GM19452 (cell line): ENCODE results near the gene TTC14.
A peak's percentile ranks its signal among the peaks of the same experiment; 100 is the strongest.
"Not testable (repeated sequence)": the region's sequence is repeated elsewhere in the genome, so short reads cannot be mapped to it uniquely, and the experiment has no call there.

Experiments
- ATAC-seq: cut with Tn5 transposase; IDR thresholded peaks from one replicate; pipeline ENCODE4 v1.9.1; 2021; ENCODE audit not compliant: unreplicated experiment

Gene TTC14, protein sequence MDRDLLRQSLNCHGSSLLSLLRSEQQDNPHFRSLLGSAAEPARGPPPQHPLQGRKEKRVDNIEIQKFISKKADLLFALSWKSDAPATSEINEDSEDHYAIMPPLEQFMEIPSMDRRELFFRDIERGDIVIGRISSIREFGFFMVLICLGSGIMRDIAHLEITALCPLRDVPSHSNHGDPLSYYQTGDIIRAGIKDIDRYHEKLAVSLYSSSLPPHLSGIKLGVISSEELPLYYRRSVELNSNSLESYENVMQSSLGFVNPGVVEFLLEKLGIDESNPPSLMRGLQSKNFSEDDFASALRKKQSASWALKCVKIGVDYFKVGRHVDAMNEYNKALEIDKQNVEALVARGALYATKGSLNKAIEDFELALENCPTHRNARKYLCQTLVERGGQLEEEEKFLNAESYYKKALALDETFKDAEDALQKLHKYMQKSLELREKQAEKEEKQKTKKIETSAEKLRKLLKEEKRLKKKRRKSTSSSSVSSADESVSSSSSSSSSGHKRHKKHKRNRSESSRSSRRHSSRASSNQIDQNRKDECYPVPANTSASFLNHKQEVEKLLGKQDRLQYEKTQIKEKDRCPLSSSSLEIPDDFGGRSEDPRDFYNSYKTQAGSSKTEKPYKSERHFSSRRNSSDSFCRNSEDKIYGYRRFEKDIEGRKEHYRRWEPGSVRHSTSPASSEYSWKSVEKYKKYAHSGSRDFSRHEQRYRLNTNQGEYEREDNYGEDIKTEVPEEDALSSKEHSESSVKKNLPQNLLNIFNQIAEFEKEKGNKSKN

DNA sequence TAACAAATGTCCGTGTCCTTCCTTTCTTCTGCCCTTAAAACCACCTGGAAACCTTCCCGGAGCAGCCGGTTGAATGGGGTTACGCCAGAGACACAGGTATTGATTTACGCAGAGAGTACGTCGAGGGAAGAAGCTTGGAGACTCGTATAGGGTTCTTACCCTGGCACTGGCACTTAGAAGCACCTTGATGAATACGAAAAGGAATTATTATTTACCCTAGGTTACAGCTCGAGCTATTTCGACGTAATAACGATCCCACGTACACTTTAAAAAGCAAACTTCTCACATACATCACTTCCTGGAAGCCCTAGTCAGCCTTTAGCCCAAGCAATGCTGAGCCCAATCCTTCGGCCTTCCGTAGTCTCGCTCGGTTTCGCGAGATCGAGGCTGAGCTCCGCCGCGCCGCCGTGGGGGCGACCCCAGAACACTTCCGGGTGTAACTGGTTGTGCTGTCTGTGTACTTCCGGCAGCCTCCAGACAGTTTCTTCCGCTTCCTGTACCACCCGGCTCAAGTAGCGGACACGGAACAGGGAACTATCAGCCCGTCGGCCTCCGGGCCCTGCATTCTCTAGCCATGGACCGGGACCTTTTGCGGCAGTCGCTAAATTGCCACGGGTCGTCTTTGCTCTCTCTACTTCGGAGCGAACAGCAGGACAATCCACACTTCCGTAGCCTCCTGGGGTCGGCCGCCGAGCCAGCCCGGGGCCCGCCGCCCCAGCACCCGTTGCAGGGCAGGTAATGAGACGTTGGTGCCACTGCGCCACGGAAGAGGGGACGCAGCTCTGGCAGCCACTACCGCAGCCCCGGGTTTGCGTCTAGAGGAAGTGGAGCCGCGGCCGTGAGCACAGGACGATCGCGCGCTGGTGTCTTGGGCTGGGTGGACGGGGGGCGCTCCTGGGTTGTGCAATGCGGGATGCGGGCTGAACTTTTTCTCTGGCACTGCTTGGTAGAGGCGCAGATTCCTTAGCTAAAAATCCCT is at the start of gene TTC14:
TTC14 (plus strand) TSS at position 476 of the 979 bp plus-strand sequence; CDS start at position 575, 99 bp downstream.
- ATAC-seq = peak; percentile 97

DNA sequence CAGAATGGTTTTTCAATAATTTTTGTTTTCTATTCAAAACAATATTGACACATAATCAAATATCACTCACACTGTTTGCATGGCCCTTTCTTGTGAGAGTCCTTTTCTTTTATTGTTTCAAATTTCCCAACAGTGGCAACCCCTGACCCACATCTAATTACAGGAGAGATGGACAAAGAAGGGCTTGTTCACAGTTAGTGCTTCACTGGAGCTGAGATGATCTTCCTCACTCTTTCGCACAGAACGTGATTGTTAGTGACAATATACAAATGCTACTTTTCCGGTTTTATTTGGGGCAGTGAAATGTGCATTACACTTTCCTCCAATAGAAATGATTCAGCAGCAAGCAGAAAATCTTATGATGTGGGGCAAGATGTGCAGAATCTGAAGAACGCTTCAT is 38.6 kb upstream of the TTC14 start:
- no peak for ATAC-seq

DNA sequence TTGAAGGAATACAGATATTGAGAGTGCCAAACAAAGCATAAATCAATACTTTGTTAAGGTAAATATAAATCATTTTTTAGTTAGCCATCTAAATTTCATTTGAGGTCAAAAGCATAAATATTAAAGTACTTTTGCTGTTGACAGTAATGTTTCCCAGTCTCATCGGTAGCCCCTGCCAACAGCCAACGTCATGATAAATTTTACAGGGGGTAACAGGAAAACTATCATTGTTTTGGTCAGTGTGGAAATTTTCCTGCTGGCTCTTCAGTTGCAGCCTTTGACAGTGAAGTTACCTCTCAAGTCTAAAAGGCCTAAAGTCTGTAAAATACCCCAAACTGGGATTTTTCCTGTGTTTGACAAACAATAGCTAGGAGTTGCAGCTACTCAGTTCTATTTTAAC is 37.3 kb upstream of the TTC14 start:
- no peak for ATAC-seq

DNA sequence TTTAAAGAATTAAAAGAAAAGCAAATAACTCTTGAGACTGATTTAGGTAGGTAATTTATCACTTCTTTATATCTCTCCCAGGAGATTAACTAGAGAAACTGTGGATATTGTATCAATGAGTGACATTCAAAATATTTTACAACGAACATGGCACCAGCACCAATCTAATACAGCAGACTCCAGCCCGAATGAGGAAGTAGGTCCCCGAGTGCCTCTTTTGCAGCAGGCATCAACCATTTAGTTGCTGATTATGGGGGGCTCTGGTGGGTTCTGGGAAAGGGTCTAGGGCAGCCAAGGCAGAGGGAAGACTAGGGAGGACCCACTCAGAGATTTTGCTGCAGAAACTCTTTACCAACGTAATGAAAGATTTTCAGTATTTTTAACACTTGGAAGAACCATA is 31.7 kb upstream of the TTC14 start:
- no peak for ATAC-seq

DNA sequence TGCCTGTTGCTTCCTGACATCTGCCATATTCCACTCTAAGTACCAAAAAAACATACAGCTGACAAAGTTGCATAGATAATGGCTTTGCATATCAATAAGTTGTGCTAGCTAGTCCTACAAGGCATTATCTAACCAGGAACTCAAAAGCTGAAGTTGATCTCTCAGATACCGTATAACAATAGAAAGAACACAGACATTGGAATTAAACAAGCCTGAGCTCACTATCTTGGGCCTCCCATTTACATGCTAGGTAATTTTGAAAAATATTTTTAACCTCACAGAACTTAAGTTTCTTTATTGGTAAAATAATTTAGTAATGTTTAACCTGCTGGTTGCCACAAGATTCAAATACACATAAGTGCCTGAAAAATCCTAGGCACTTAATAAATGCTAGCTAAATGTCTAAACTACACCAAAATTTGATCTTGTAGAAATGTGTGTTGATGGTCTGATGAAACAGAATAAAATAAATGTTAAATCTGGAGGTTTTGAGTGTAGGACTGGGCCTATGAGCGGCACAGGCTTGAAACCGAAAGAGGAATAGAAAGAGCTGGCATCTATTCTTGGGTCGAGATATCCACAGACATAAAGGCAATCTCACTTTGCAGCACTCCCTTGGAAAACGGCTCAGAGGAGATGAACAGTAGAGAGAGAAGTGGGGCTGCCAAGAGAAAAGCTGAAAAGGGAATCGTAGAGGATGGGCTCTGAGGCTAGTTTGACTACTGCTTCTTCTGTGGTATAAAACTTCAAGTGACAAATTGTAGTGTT is 29.9 kb upstream of the TTC14 start:
- peak; percentile 85 for ATAC-seq

DNA sequence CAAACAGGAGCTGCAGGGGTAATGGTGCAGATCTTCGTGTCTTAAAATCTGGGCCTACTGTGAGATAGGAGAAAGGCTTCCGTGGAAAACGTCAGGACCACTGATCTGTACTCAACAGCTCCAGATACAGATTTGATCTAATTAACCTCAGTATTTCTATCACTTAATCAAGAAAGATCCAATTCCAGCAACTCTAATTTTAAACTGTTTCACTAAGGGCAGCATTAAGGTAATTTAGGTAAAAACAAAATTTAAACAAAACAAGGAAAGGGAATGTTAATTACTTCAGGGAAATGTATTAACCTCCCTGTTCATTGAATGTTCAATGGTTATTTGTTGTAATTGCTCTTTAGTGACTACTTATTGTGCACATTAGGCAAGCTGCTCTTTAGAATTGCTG is 26.4 kb upstream of the TTC14 start:
- ATAC-seq = no peak

DNA sequence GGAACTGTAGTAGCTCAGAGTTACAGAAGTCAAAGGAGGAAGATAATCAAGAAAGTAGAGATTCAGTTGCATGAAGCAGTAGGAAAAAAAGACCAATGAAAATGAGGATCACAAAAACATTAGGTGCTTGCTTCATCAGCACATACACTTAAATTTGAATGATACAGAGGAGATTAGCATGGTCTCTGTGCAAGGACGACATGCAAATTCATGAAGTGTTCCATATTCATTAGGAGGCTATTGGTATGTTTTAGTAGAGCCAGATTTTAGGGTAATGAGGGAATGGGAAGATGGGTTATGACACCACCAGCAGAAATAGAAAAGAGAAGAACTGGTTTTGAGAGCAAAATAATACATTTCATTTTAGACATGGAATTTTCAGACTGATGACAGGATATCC is 21.0 kb upstream of the TTC14 start:
- no peak for ATAC-seq

GRCh38 chr3:180590396-180590795 is 11.6 kb upstream of the TTC14 start:
- no peak for ATAC-seq

- not testable (repeated sequence) for ATAC-seq
These were observed 8.3 kb upstream of the TTC14 start for GRCh38 chr3:180593631-180594030.

DNA sequence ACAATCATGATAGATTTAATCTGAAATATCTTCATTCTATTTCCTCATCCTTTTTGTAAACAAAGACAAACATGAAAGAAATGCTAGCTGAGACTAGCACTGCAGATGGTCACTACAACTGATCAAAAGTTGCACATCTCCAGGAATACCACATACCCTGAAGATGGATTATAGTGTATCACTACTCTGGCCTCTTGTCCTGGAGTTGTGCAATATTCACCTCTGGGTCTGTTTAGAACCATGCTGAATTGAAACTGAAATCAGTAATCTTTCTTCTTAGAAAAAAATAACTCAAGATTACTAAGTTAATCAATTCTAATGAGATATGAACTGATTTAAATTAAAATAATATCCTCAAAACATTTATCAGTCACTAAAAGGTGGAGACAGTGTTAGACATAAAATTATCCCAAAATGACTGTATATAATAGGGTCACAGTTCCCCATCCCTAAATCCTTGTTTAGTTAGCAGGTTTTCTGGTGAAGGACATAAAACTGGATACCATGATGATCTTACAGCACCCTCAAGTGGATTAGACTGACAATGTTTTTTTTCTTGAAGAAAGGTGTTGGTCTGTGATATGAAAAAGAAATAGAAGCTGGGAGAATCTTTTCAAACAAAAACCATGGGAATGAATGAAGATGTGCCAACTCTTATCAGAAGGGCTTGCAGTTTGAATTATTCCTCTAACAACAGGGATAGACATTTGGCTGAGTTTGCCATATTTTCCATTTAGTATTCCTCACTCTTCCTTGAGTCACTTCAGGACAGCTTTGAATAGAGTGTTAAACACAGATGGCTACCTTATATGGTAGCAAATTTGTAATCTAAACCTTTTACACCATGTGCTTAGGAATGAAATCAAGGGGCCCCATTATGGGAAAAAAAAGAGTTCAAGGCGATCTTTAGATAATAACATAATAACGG is 7.1 kb upstream of the TTC14 start:
- peak; percentile 75 for ATAC-seq

DNA sequence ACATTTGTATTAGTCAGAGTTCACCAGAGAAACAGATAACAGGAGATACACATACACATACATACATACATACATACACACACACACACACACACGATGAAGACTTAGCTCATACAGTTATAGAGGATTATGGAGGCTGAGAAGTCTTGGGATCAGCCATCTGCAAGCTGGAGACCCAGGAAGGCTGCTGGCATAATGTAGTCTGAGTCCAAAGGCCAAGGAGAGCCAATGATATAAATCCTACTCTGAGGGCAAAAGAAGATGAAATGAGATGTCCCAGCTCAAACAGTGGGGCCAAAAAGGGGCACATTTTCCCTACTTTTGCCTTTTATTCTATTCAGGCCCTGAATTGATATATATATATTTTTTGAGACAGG is 6.4 kb upstream of the TTC14 start:
- no peak for ATAC-seq

DNA sequence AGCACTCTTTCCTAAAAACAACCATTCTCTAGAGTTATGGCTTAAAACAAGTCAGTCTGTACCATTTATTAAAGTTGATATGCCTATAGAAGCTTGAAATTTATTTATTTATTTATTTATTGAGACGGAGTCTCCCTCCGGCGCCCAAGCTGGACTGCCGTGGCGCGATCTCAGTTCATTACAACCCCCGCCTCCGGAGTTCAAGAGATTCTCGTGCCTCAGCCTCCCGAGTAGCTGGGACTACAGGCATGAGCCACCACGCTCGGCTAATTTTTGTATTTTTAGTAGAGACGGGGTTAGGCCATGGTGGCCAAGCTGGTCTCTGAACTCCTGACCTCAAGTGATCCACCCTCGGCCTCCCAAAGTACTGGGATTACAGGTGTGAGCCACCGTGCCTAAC is 1.5 kb upstream of the TTC14 start:
- no peak for ATAC-seq

DNA sequence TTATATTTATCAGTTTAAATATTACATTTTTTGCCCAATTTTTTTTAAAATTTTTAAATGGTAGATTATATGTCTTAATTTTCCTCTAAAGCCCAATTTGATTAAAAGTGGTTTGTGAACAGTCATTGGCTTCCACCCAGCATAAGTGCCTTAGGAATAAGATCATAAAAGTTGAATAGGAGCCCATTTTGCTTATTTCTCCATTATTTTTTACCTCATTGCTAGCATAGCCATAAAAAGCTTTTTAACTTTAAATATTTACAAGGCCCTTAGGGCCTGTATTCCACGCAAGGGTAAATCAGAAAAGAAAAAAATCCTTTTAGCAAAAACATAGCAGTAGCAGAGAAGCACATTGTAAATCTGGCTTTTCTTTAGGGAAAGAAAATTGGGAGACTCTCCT is 9.0 kb downstream of the TTC14 start:
- ATAC-seq = no peak

- no peak for ATAC-seq
These were observed 10.4 kb downstream of the TTC14 start for GRCh38 chr3:180612364-180612763.

GRCh38 chr3:180615954-180616353 is 14.0 kb downstream of the TTC14 start:
- ATAC-seq = no peak

DNA sequence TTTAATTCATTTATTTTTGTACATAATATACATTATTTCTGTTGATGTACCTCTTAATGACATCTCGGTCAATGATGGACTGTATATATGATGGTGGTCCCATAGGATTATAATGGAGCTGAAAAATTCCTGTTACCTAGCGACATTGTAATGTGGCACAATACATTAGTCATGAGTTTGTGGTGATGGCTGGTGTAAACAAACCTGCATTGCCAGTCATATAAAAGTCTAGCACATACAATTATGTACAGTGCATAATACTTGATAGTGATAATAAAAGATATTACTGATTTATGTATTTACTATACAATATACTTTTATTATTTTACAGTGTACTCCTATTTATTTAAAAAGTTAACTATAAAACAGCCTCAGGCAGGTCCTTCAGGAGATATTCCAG is 15.1 kb downstream of the TTC14 start:
- ATAC-seq = no peak

DNA sequence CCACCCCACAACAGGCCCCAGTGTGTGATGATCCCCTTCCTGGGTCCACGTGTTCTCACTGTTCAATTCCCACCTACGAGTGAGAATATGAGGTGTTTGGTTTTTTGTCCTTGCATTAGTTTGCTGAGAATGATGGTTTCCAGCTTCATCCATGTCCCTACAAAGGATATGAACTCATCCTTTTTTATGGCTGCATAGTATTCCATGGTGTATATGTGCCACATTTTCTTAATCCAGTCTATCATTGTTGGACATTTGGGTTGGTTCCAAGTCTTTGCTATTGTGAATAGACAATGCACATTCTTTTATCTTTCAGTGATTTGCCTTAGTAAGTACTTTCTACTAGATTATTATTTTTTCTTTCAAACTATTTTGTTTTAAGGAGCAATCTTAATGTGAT is 16.6 kb downstream of the TTC14 start:
- not testable (repeated sequence) for ATAC-seq

DNA sequence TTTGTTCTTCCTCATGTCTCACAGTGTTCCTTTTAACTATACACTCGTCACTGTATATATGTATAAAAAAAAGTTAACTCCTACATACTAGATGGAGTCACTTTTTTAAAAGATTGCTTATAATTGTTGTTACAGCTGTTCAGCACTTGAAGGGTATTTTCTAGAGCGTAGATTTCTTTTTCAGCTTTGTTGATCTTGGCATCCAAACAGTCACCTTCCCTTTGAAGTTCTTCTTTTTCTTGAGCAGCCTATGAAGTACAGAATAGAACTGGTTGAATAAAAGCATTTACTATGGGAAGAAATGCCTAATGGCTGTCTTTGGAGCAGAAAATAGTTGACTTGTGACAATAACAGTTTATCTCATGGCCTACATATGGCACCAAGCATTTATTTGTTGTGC is 17.8 kb downstream of the TTC14 start:
- ATAC-seq = no peak

- peak; percentile 49 for ATAC-seq
These were observed 22.8 kb downstream of the TTC14 start for GRCh38 chr3:180624714-180625113.
